ENCODE results near the gene IRAK3.
"Not testable (repeated sequence)": the region's sequence is repeated elsewhere in the genome, so short reads cannot be mapped to it uniquely, and the experiment has no call there.

The IRAK3 gene

DNA sequence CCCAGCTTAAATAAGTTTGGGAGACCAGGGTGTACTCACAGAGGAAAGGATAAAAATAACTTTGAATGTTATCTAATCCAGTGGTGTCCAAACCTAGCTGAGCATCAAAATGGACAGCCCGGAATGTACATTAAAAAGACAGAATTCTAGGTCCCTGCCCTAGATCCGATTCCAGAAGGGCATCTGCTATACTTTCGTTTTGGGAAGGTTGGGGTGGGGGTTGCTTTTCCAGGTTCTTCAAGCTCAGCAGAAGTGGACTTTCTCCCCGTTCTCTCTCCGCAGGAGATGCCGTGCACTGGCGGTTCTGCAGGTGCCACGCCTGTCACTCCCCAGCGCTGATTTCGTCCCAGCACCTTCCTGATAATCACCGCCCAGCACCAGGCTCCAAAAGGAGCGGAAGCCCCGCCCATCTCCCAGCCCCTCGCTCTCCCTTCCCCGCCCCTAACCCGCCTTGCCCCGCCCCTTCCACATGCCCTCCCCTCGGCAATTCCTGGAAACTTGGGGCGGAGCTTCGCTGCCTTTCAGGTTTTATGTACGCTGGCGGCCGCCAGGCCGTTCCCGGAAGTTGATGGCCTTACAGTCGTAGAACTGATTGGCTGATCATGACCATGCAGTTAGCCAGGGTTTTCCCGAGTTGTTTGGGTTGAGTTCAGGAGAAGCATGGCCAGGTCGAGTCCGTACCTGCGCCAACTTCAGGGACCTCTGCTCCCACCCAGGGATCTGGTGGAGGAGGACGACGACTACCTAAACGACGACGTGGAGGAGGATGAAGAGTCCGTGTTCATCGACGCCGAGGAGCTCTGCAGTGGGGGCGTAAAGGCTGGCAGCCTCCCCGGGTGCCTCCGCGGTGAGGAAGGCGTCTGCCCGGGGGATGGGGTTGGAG is 113.2 kb downstream of the IRAK3 start, which contains the start of gene HELB:
Gene HELB (plus strand): TSS at position 550 of the 883 bp plus-strand sequence. CDS start 111 bp downstream, at position 661.
- in situ Hi-C loops (cut with HindIII; ENCODE audit: low sequenced_read_pairs): no loop called here

DNA sequence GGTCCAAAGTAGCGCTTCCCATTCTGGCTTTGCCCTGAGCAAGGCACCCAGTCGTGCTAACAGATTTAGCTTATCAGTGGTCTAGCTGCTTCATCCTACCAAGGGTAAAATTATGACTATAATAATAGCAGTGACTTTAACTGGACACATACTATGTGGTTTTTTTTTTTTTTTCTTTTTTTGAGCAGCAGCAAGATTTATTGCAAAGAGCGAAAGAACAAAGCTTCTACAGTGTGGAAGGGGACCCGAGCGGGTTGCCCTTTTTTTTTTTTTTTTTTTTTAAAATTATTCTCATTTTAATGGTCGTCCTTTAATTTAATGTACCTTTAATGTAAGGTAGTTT is 113.8 kb downstream of the IRAK3 start:
- in situ Hi-C loops (cut with HindIII; ENCODE audit: low sequenced_read_pairs): no loop called here

DNA sequence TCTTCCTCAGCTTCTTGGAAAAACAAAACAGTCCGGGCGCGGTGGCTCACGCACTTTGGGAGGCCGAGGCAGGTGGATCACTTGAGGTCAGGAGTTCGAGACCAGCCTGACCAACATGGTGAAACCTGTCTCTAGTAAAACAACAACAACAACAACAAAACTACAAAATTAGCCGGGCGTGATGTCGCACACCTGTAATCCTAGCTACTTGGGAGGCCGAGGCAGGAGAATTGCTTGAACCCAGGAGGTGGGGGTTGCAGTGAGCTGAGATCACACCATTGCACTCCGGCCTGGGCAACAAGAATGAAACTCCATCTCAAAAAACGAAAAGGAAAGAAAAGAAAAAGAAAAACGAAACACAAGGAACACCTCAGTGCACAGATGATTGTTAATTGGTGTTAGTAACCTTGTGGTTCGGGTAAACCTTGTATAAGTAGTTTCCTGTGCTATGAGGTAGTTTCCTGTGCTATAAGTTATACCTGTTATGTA is 114.3 kb downstream of the IRAK3 start:
- in situ Hi-C loops (cut with HindIII; ENCODE audit: low sequenced_read_pairs): not testable (repeated sequence)

Data from DLD1 (cell line).